Left lung (tissue), 10 donors: ENCODE results near the gene BCL2L1. TPM values are rescaled to one million over a fixed set of nuclear protein-coding genes. Genes with fewer than 3 reads are reported as not detected.

Source experiments
- ATAC-seq: fragments of 200-7000 bp; cut with Tn5 transposase; one replicate; pipeline ENCODE4 v1.9.1; 2020; ENCODE audit warnings: moderate library complexity
- DNase-seq, 4 donors: peaks; one replicate each; pipeline ENCODE4 v3.0.0-alpha.2; 2013 to 2020
- H3K27ac ChIP-seq, 2 donors: fragments of 200-600 bp; sonication (generic) in 1 of 2; one replicate each; pipeline versions ENCODE4 v1.5.0 to v1.8.0; 2020 to 2021
- H3K27me3 ChIP-seq, 2 donors: fragments of 200-600 bp; sonication (generic) in 1 of 2; one replicate each; pipeline versions ENCODE4 v1.5.0 to v1.8.0; 2020 to 2021
- H3K36me3 ChIP-seq, 2 donors: fragments of 200-600 bp; sonication (generic) in 1 of 2; one replicate each; pipeline versions ENCODE4 v1.5.0 to v1.8.0; 2020 to 2021
- H3K4me1 ChIP-seq, 2 donors: fragments of 200-600 bp; one replicate each; pipeline ENCODE4 v1.8.0; 2021
- H3K4me3 ChIP-seq, 2 donors: fragments of 200-600 bp; sonication (generic) in 1 of 2; one replicate each; pipeline versions ENCODE4 v1.5.0 to v1.8.0; 2020 to 2021; ENCODE audit warnings: mild to moderate bottlenecking in 1 of 2
- H3K9me3 ChIP-seq, 2 donors: fragments of 200-600 bp; sonication (generic) in 1 of 2; one replicate each; pipeline versions ENCODE4 v1.5.0 to v1.8.0; 2020 to 2021
- CTCF ChIP-seq, 2 donors: fragments of 200-600 bp; sonication (generic) in 1 of 2; IDR thresholded peaks; one replicate each; pipeline versions ENCODE4 v1.5.0 to v1.8.0; 2021; ENCODE audit warnings: antibody characterized with exemption in 2 of 2
- intact Hi-C, 2 donors: fragments of 100-400 bp; cut with DNase I; formaldehyde crosslinking; loops; one replicate each; pipeline versions ENCODE4 v1.11.2 to v1.14.2; 2022
- polyA plus RNA-seq, 6 donors: library from polyadenylated mRNA; unstranded; fragments of 120-200 nt; gene quantifications; one replicate each; pipeline ENCODE4 v1.2.1, GENCODE V29; 2013; ENCODE audit not compliant: insufficient read length in 6 of 6
- total RNA-seq, 2 donors: library from RNA; stranded (reverse); fragmentation: NEBNext Ultra II Directional; extraction: Animal tissue kit (Norgen Biotek cat#: 25700); gene quantifications; one replicate each; pipeline ENCODE4 v1.2.1, GENCODE V29; 2021
- donor health status: DM: no; HTN: yes; CAD: no.
- donor health status: DM: no; HTN: no; CAD: no.

BCL2L1 gene
- total and polyA plus RNA-seq, 8 donors: 43.3 to 181 (median 56.7) TPM

DNA sequence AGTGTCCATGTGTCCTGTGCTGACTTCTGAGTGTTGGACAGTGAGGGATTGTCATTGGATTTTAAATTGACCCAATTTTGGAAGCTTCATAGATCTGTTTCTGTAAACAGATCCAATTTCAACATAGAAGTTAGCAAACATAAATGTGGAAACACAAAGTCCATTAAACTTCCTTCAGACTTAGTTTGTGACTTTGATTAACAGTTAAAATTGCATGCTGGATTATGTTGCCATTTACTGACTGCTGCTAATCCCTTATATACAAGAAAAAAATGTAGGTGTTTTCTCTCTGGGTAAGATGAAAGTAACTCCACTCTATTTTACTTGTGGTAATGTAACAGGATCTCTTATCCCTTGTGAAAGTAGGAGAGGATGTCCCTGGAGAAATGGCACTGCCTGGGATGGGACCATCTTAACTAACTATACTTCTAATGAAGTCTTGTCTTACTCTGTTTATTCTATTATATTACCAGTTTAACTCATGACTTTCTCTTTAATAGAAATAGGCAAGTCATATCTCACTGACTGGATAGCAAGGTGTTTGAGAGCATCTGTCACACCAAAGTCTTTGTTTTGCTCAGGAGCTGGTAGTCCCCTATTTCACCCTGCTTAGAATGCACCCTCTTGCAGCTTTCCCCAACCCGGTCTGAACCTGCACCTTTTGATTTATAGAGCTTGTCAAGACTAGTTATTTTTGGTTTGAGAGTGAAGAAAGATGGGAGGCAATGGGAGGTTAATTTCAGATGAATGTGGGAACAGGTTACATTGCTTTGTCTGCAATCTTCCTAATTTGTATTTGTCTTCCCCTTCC, 23.6 kb upstream of the BCL2L1 start:
- intact Hi-C loops: no loop called here
- Histone ChIP-seq H3K4me1 (no peaks in the 10 kb centered on the region), H3K27me3 (no peaks in the 10 kb centered on the region), H3K27ac (no peak overlapping the region), H3K36me3 (no peaks in the 10 kb centered on the region), H3K9me3 (no peaks in the 10 kb centered on the region), H3K4me3 (no peak overlapping the region)
- TF ChIP-seq CTCF (IDR thresholded peaks at IDR 0.05): no peak
- ATAC-seq (no peak), DNase-seq (no peak)

DNA sequence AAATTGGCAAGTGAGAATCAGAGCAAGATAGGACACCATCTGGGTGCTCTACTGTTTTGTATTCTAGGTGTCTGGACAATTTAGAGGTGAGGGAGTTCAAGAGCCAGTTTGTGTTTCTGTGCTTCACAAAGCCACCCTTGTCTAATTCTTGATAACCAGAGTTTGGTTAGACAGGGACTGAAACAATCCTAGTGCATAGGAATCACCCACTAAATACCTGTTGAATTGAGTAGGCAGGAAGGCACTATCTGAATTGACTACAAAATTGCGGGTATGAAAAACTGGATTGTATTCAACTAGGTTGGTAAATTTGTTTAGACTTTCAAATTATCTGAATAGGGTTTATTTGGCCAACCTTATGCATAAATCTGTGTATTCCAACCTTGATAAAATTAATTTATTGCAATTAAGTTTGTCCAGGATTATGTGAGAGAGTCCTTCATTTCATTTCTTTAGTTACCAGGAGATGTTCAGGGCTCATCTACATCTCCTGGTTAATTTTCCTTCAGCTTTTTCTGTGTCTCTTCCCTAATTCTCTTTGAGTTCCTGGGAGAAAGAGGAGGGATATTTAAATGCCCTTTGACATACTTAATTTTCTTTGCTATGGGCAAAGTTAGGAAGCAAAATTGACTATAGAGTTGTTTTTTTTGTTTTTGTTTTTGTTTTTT, 18.1 kb upstream of the BCL2L1 start:
- H3K27ac ChIP-seq: no peak overlapping the region
- no peak for ATAC-seq
- intact Hi-C loops: no loop called here
- TF ChIP-seq CTCF (IDR thresholded peaks at IDR 0.05): no peak
- no peaks in the 10 kb centered on the region for H3K9me3 ChIP-seq
- no peaks in the 10 kb centered on the region for H3K27me3 ChIP-seq
- H3K4me1 ChIP-seq: peaks cover 0 to 25% of the 10 kb centered on the region in 2 donors
- H3K36me3 ChIP-seq: no peaks in the 10 kb centered on the region
- no peak for DNase-seq
- H3K4me3 ChIP-seq: no peak overlapping the region

DNA sequence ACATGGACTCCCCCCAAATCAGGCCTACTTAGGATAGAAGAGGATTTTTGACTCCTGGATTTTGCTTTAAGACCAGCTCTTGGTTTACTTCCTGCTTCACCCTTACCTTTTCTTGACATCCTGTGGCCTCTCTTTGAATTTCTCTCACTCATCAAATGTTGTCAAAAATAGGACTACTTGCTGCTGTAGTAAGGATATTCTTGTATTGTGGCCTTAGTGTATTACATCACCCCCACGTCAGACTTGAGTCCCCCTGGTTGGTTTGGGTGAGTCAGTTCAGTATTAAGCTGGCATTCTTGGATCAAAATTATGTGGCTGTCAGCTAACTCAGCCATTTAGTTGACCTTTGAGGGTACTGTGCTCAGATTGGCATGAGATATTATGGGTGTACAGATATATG, 17.5 kb upstream of the BCL2L1 start:
- DNase-seq (no peak), ATAC-seq (no peak)
- Histone ChIP-seq H3K27me3 (no peaks in the 10 kb centered on the region), H3K9me3 (no peaks in the 10 kb centered on the region), H3K36me3 (no peaks in the 10 kb centered on the region), H3K4me1 (peaks cover 0 to 25% of the 10 kb centered on the region in 2 donors), H3K4me3 (peak overlapping the region in 1 of 2 donors; percentile 70), H3K27ac (no peak overlapping the region)
- intact Hi-C loops: no loop called here
- TF ChIP-seq CTCF (IDR thresholded peaks at IDR 0.05): no peak

GRCh38 chr20:31739550-31739977, 16.9 kb upstream of the BCL2L1 start:
- H3K36me3 ChIP-seq: no peaks in the 10 kb centered on the region
- intact Hi-C loops: no loop called here
- peak overlapping the region; percentile 20 to 76 for H3K27ac ChIP-seq

More at GRCh38 chr20:31739550-31739977, 16.9 kb upstream of the BCL2L1 start:
- no peak for TF ChIP-seq CTCF (IDR thresholded peaks at IDR 0.05)
- Histone ChIP-seq H3K27me3 (no peaks in the 10 kb centered on the region), H3K9me3 (no peaks in the 10 kb centered on the region), H3K4me1 (peaks cover 0 to 25% of the 10 kb centered on the region in 2 donors), H3K4me3 (peak overlapping the region; percentile 70 to 83)
- no peak for DNase-seq
- ATAC-seq: peak; percentile 5
